HL-60/S4 (cell line): Measurements from ENCODE around the gene SLC8B1.
"Not testable (repeated sequence)": the region's sequence is repeated elsewhere in the genome, so short reads cannot be mapped to it uniquely, and the experiment has no call there.

Experiments used
- in situ Hi-C: fragments of 300-500 bp; cut with MboI; formaldehyde crosslinking; loops from 2 replicates; pipeline ENCODE4 v1.14.3; 2022; ENCODE audit warnings: low sequenced_read_pairs

SLC8B1 gene

GRCh38 chr12:113358381-113359132 lies 23.6 kb upstream of the SLC8B1 start, which contains the start of gene PLBD2:
Gene PLBD2, plus strand, starts transcription at chr12:113358587. Its CDS starts 14 bp downstream, at chr12:113358601.
- in situ Hi-C loops, result no loop called here

- in situ Hi-C loops, result not testable (repeated sequence)
These were observed 19.3 kb upstream of the SLC8B1 start for GRCh38 chr12:113354192-113354591.

- in situ Hi-C loops, result no loop called here
These were observed 16.2 kb upstream of the SLC8B1 start for GRCh38 chr12:113351089-113351488.

- in situ Hi-C loops, result no loop called here
These were observed 14.1 kb upstream of the SLC8B1 start for GRCh38 chr12:113348849-113349536.

- in situ Hi-C loops, result no loop called here
These were observed 13.0 kb upstream of the SLC8B1 start for GRCh38 chr12:113347892-113348291.

GRCh38 chr12:113347107-113347506 lies 12.2 kb upstream of the SLC8B1 start:
- in situ Hi-C loops, result no loop called here

- in situ Hi-C loops, result no loop called here
These were observed 11.4 kb upstream of the SLC8B1 start for GRCh38 chr12:113346353-113346752.

GRCh38 chr12:113345318-113345717 lies 10.4 kb upstream of the SLC8B1 start:
- in situ Hi-C loops, result no loop called here

- in situ Hi-C loops, result no loop called here
These were observed 6.6 kb upstream of the SLC8B1 start for GRCh38 chr12:113341535-113341934.

GRCh38 chr12:113340061-113340460 lies 5.2 kb upstream of the SLC8B1 start:
- in situ Hi-C loops, result no loop called here

- in situ Hi-C loops, result no loop called here
These were observed 4.6 kb upstream of the SLC8B1 start for GRCh38 chr12:113339540-113339939.

- in situ Hi-C loops, result no loop called here
These were observed 778 bp downstream of the SLC8B1 start for GRCh38 chr12:113333877-113334785.

GRCh38 chr12:113333418-113333750 lies 1.5 kb downstream of the SLC8B1 start:
- in situ Hi-C loops, result no loop called here

- in situ Hi-C loops, result no loop called here
These were observed 2.1 kb downstream of the SLC8B1 start for GRCh38 chr12:113332688-113333417.

GRCh38 chr12:113330505-113330904 lies 4.4 kb downstream of the SLC8B1 start:
- in situ Hi-C loops, result no loop called here

GRCh38 chr12:113329791-113330417 lies 5.0 kb downstream of the SLC8B1 start:
- in situ Hi-C loops, result no loop called here

GRCh38 chr12:113329022-113329790 lies 5.7 kb downstream of the SLC8B1 start:
- in situ Hi-C loops, result no loop called here

GRCh38 chr12:113328368-113328889 lies 6.5 kb downstream of the SLC8B1 start:
- in situ Hi-C loops, result no loop called here

GRCh38 chr12:113326775-113327395 lies 8.0 kb downstream of the SLC8B1 start:
- in situ Hi-C loops, result no loop called here
